ENCODE measurements around the gene CHP2. TPM values are rescaled to one million over a fixed set of nuclear protein-coding genes. Genes with fewer than 3 reads are reported as not detected.

Gene CHP2
- polyA plus RNA-seq, 1 experiment: not detected

DNA sequence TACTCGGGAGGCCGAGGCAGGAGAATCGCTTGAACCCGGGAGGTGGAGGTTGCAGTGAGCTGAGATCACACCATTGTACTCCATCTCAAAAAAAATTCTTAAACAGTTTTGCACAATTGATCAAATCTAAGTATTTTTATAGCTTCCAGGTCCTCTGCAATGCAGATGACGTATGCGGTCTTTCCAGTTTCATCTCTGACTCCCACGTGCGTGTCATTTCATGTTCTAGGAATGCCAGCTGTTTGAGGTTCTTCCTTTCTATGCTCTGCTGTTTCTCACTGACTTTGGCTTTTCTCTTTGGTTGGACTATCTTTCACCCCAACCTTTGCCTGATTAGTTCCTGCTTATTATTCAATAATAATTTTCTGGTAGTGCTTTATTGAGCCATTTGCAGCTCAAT, 16.2 kb downstream of the CHP2 start:
- CTCF ChIA-PET: no interaction called here

DNA sequence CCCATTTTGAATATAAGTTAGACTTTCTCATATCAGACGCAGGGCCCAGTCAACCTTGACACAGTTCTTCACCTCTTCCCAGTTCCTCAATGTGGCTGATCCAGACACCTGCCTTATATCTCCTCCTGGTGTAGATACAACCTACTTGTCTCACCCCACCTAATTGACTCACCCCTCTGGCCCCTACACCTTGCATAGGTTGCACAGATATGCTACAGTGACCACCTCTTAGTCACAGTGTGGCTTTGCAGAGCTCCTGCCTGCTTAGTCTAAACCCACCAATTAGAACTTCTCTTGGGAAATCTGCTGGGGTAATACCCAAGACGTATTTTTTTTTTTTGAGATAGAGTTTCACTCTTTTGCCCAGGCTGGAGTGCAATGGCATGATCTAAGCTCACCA, 16.8 kb downstream of the CHP2 start:
- POLR2A ChIA-PET: no interaction called here
- CTCF ChIA-PET: no interaction called here

More for the DNA sequence above, 16.2 kb downstream of the CHP2 start:
- POLR2A ChIA-PET: no interaction called here
- no peak overlapping the region for H3K4me3 ChIP-seq (ENCODE audit: low read depth, low read length)
- TF ChIP-seq, protein P1, sequence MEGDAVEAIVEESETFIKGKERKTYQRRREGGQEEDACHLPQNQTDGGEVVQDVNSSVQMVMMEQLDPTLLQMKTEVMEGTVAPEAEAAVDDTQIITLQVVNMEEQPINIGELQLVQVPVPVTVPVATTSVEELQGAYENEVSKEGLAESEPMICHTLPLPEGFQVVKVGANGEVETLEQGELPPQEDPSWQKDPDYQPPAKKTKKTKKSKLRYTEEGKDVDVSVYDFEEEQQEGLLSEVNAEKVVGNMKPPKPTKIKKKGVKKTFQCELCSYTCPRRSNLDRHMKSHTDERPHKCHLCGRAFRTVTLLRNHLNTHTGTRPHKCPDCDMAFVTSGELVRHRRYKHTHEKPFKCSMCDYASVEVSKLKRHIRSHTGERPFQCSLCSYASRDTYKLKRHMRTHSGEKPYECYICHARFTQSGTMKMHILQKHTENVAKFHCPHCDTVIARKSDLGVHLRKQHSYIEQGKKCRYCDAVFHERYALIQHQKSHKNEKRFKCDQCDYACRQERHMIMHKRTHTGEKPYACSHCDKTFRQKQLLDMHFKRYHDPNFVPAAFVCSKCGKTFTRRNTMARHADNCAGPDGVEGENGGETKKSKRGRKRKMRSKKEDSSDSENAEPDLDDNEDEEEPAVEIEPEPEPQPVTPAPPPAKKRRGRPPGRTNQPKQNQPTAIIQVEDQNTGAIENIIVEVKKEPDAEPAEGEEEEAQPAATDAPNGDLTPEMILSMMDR (IDR thresholded peaks at IDR 0.05; ENCODE audit: low read depth, low read length): no peak
- no peak overlapping the region for H3K27ac ChIP-seq (ENCODE audit: low read depth, low read length)
- H3K27me3 ChIP-seq (ENCODE audit: control insufficient read depth, insufficient read depth, low read length): no peaks in the 10 kb centered on the region
- DNase-seq (ENCODE audit: low read depth, low spot score): no peak
- no peaks in the 10 kb centered on the region for H3K9me3 ChIP-seq (ENCODE audit: control insufficient read depth, insufficient read depth, low read length)

DNA sequence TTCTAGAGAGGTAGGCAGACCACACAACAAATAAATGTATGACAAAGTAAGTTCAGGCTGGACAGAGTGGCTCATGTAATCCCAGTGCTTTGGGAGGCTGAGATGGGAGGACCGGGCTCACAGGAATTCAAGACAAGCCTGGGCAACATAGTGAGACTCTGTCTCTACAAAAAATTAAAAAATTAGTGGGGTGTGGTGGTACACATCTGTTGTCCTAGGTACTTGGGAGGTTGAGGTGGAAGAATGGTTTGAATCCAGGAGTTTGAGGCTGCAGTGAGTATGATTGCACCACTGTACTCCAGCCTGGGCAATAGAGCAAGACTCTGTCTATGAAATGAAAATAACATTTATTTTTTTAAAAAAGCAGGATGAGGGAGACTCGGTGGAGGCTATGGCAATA, 18.5 kb downstream of the CHP2 start:
- Histone ChIP-seq H3K27ac (ENCODE audit: low read depth, low read length) (no peak overlapping the region), H3K9me3 (ENCODE audit: control insufficient read depth, insufficient read depth, low read length) (no peaks in the 10 kb centered on the region), H3K4me3 (ENCODE audit: low read depth, low read length) (no peak overlapping the region), H3K27me3 (ENCODE audit: control insufficient read depth, insufficient read depth, low read length) (no peaks in the 10 kb centered on the region)
- ChIA-PET POLR2A (no interaction called here), CTCF (interaction anchor here (1.8 kb wide), 1 partner anchor 27 kb away, joined by 5 read pairs; no protein-coding TSS in a partner anchor)
- no peak for DNase-seq (ENCODE audit: low read depth, low spot score)
- TF ChIP-seq, protein P1 (IDR thresholded peaks at IDR 0.05; ENCODE audit: low read depth, low read length): no peak

More for the DNA sequence above, 16.8 kb downstream of the CHP2 start:
- no peak for DNase-seq (ENCODE audit: low read depth, low spot score)
- TF ChIP-seq, protein P1 (IDR thresholded peaks at IDR 0.05; ENCODE audit: low read depth, low read length): no peak
- Histone ChIP-seq H3K9me3 (ENCODE audit: control insufficient read depth, insufficient read depth, low read length) (no peaks in the 10 kb centered on the region), H3K4me3 (ENCODE audit: low read depth, low read length) (no peak overlapping the region), H3K27me3 (ENCODE audit: control insufficient read depth, insufficient read depth, low read length) (no peaks in the 10 kb centered on the region), H3K27ac (ENCODE audit: low read depth, low read length) (no peak overlapping the region)

DNA sequence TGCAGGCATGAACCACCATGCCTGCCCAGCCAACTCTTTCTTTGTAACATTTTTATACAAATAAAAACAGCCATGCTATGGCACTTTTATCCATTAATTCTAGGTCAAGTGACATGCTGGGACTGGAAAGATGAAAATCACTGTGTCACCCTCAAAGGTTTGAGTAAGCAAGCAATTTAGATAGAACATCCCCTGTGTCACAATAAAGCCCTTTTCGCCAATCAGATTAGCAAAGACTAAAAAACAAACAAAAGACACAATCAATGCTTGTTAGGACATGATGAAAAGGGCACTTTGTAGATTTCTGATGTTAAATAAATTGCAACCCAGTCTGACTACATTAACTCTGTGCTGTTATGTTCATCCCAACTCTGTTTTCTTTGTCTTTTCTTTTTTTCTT, 26.4 kb downstream of the CHP2 start:
- Histone ChIP-seq H3K9me3 (ENCODE audit: control insufficient read depth, insufficient read depth, low read length) (no peaks in the 10 kb centered on the region), H3K4me3 (ENCODE audit: low read depth, low read length) (no peak overlapping the region), H3K27me3 (ENCODE audit: control insufficient read depth, insufficient read depth, low read length) (no peaks in the 10 kb centered on the region), H3K27ac (ENCODE audit: low read depth, low read length) (no peak overlapping the region)
- ChIA-PET POLR2A (no interaction called here), CTCF (no interaction called here)
- TF ChIP-seq, protein P1 (IDR thresholded peaks at IDR 0.05; ENCODE audit: low read depth, low read length): no peak
- no peak for DNase-seq (ENCODE audit: low read depth, low spot score)

DNA sequence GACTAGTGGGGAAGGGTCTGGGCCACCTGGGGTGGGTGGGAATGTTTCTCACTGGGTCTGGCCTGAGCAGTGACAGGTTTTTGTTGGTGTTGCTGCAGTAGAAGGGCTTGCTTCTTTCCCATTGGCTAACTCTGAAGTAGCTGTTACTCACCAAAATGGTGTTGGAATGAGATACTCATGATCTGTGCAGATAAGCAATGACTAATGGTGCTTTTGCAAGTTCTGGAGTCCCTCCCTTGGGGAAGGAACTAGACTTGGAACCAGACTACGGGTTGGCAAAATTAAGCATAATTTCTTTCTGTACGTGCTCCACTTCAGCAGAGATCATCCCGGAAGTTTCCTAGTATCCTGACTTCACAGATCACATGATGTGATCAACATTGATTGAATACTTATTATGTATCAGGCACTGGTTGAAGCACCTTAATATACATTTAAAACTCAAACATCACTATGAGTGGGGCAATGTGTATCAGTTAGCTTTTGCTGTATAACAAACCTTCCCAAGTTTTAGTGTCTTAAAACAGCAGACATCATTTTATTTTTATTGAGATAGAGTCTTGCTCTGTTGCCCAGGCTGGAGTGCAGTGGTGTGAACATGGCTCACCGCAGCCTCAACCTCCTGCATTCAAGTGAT, 30.1 kb downstream of the CHP2 start:
- no peak overlapping the region for H3K4me3 ChIP-seq (ENCODE audit: low read depth, low read length)
- no peak overlapping the region for H3K27ac ChIP-seq (ENCODE audit: low read depth, low read length)
- no peaks in the 10 kb centered on the region for H3K9me3 ChIP-seq (ENCODE audit: control insufficient read depth, insufficient read depth, low read length)
- ChIA-PET CTCF (no interaction called here), POLR2A (no interaction called here)
- TF ChIP-seq, protein P1 (IDR thresholded peaks at IDR 0.05; ENCODE audit: low read depth, low read length): no peak
- H3K27me3 ChIP-seq (ENCODE audit: control insufficient read depth, insufficient read depth, low read length): no peaks in the 10 kb centered on the region
- DNase-seq (ENCODE audit: low read depth, low spot score): no peak

Data from AG04450 (cell line).